OCI-LY1 (cell line): ENCODE results near the gene MYOCOS.

ENCODE experiments used
- EZH2 ChIP-seq: fragments of 200-600 bp; sonication (generic), shearing (Covaris generic); IDR thresholded peaks from 2 replicates; pipeline ENCODE4 v1.8.0; 2017; ENCODE audit warnings: borderline replicate concordance, mixed run types, mild to moderate bottlenecking, antibody characterized with exemption, low read length, moderate library complexity, mixed read lengths
- TF ChIP-seq, protein P1 (sequence below): fragments of 200-600 bp; sonication (generic), shearing (Covaris generic); IDR thresholded peaks from 2 replicates; pipeline ENCODE4 v1.5.1; 2017; ENCODE audit warnings: mild to moderate bottlenecking, antibody characterized with exemption, low read length, moderate library complexity, mixed read lengths

DNA sequence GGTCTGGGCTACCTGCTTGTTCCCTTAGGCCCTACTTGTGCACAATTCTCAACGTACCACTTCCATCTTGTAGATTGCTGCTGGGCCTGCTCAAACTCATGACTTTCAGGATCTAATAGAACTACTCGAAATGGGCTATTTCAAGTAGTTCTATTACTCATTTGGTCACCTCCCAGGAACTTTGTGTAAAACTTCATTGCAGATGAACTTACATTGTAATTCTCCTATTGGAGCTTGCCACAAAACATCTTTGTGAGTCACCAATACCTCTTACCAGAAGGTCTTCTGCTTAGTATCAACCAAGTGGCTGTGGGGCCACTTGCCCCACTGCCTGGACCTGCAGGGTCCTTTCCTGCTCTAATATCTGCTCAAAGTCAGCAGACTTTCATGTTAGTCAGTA lies 10.7 kb upstream of the MYOCOS start:
- TF ChIP-seq, protein P1, sequence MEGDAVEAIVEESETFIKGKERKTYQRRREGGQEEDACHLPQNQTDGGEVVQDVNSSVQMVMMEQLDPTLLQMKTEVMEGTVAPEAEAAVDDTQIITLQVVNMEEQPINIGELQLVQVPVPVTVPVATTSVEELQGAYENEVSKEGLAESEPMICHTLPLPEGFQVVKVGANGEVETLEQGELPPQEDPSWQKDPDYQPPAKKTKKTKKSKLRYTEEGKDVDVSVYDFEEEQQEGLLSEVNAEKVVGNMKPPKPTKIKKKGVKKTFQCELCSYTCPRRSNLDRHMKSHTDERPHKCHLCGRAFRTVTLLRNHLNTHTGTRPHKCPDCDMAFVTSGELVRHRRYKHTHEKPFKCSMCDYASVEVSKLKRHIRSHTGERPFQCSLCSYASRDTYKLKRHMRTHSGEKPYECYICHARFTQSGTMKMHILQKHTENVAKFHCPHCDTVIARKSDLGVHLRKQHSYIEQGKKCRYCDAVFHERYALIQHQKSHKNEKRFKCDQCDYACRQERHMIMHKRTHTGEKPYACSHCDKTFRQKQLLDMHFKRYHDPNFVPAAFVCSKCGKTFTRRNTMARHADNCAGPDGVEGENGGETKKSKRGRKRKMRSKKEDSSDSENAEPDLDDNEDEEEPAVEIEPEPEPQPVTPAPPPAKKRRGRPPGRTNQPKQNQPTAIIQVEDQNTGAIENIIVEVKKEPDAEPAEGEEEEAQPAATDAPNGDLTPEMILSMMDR, result no peak
- no peak for TF ChIP-seq EZH2
